Measurements from ENCODE around the gene AGR3.

Gene AGR3

DNA sequence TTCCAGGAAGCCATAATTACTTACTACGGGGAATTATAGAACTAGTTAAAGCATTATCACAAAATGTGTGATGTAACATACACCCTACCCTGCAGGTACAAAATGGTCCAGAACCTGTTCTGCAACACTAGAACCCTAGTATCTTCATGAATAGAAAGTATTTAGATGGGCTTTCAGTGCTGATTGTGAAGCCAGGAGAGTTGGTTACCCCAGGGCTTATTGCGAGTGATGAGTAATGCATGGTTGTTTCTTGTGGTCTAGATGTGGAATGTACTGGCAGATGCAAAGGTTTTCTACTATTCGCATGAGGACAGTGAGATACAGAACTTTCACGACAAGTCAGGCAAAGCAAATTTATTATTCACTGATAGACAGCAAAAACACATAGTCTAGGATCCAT, 33.6 kb upstream of the AGR3 start:
- DNase-seq (ENCODE audit: extremely low spot score), result no peak
- POLR2A ChIA-PET, result no interaction called here
- CTCF ChIA-PET, result interaction anchor here (1.1 kb wide), 1 partner anchor 114 kb away, joined by 3 read pairs; no protein-coding TSS in a partner anchor
- no peak for TF ChIP-seq CTBP1 (IDR thresholded peaks at IDR 0.05; ENCODE audit: borderline replicate concordance)
- no peak for TF ChIP-seq PKNOX1 (IDR thresholded peaks at IDR 0.05)
- TF ChIP-seq ZNF384 (IDR thresholded peaks at IDR 0.05), result no peak
- no peak for TF ChIP-seq HDGF (IDR thresholded peaks at IDR 0.05; ENCODE audit: borderline replicate concordance)
- no peak for TF ChIP-seq L3MBTL2 (conservative IDR thresholded peaks at IDR 0.05)
- TF ChIP-seq BHLHE40 (IDR thresholded peaks at IDR 0.05; ENCODE audit: borderline replicate concordance), result no peak
- TF ChIP-seq SP1 (IDR thresholded peaks at IDR 0.05), result no peak
- TF ChIP-seq TARDBP (IDR thresholded peaks at IDR 0.05), result no peak
- TF ChIP-seq ELF4 (IDR thresholded peaks at IDR 0.05), result no peak
- no peak for TF ChIP-seq NFRKB (IDR thresholded peaks at IDR 0.05)
- TF ChIP-seq ARNT (IDR thresholded peaks at IDR 0.05), result no peak
- no peak for TF ChIP-seq FOXK2 (IDR thresholded peaks at IDR 0.05)
- TF ChIP-seq FOXA1 (IDR thresholded peaks at IDR 0.05), result no peak
- TF ChIP-seq LEF1 (IDR thresholded peaks at IDR 0.05; ENCODE audit: borderline replicate concordance), result no peak
- TF ChIP-seq FOXM1 (IDR thresholded peaks at IDR 0.05; ENCODE audit: borderline replicate concordance), result no peak

- ChIA-PET CTCF (interaction anchor here (1.3 kb wide), 1 partner anchor 23 kb away, joined by 4 read pairs; no protein-coding TSS in a partner anchor), POLR2A (no interaction called here)
Measured at GRCh38 chr7:16914771-16915170, 33.0 kb upstream of the AGR3 start.

GRCh38 chr7:16913643-16914042, 31.9 kb upstream of the AGR3 start:
- DNase-seq (ENCODE audit: extremely low spot score), result no peak
- no peak for TF ChIP-seq FOXK2 (IDR thresholded peaks at IDR 0.05)
- TF ChIP-seq TARDBP (IDR thresholded peaks at IDR 0.05), result no peak
- no peak for TF ChIP-seq NFRKB (IDR thresholded peaks at IDR 0.05)
- no peak for TF ChIP-seq BHLHE40 (IDR thresholded peaks at IDR 0.05; ENCODE audit: borderline replicate concordance)
- no peak for TF ChIP-seq L3MBTL2 (conservative IDR thresholded peaks at IDR 0.05)
- no peak for TF ChIP-seq FOXM1 (IDR thresholded peaks at IDR 0.05; ENCODE audit: borderline replicate concordance)
- TF ChIP-seq ZNF384 (IDR thresholded peaks at IDR 0.05), result no peak
- no peak for TF ChIP-seq CTBP1 (IDR thresholded peaks at IDR 0.05; ENCODE audit: borderline replicate concordance)
- no peak for TF ChIP-seq HDGF (IDR thresholded peaks at IDR 0.05; ENCODE audit: borderline replicate concordance)
- TF ChIP-seq ARNT (IDR thresholded peaks at IDR 0.05), result no peak
- TF ChIP-seq LEF1 (IDR thresholded peaks at IDR 0.05; ENCODE audit: borderline replicate concordance), result no peak
- no peak for TF ChIP-seq ELF4 (IDR thresholded peaks at IDR 0.05)
- ChIA-PET CTCF (interaction anchor here (1.3 kb wide), 1 partner anchor 22 kb away, joined by 4 read pairs; no protein-coding TSS in a partner anchor), POLR2A (no interaction called here)

More at GRCh38 chr7:16914771-16915170, 33.0 kb upstream of the AGR3 start:
- no peak for DNase-seq (ENCODE audit: extremely low spot score)
- no peak for TF ChIP-seq ZNF384 (IDR thresholded peaks at IDR 0.05)
- TF ChIP-seq FOXK2 (IDR thresholded peaks at IDR 0.05), result no peak

- ChIA-PET POLR2A (no interaction called here), CTCF (no interaction called here)
- TF ChIP-seq NFRKB (IDR thresholded peaks at IDR 0.05), result no peak
- TF ChIP-seq SP1 (IDR thresholded peaks at IDR 0.05), result no peak
- TF ChIP-seq L3MBTL2 (conservative IDR thresholded peaks at IDR 0.05), result no peak
- TF ChIP-seq LEF1 (IDR thresholded peaks at IDR 0.05; ENCODE audit: borderline replicate concordance), result no peak
- TF ChIP-seq BHLHE40 (IDR thresholded peaks at IDR 0.05; ENCODE audit: borderline replicate concordance), result no peak
- no peak for TF ChIP-seq SUZ12 (IDR thresholded peaks at IDR 0.05)
- TF ChIP-seq FOXK2 (IDR thresholded peaks at IDR 0.05), result no peak
- TF ChIP-seq FOXM1 (IDR thresholded peaks at IDR 0.05; ENCODE audit: borderline replicate concordance), result no peak
- TF ChIP-seq ZNF384 (IDR thresholded peaks at IDR 0.05), result no peak
- TF ChIP-seq PKNOX1 (IDR thresholded peaks at IDR 0.05), result no peak
- TF ChIP-seq ELF4 (IDR thresholded peaks at IDR 0.05), result no peak
- no peak for DNase-seq (ENCODE audit: extremely low spot score)
Measured at GRCh38 chr7:16912540-16912939, 30.8 kb upstream of the AGR3 start.

GRCh38 chr7:16908561-16908960, 26.8 kb upstream of the AGR3 start:
- no peak for DNase-seq (ENCODE audit: extremely low spot score)
- POLR2A ChIA-PET, result no interaction called here
- CTCF ChIA-PET, result interaction anchor here (2.0 kb wide), 1 partner anchor 10 kb away, joined by 6 read pairs; no protein-coding TSS in a partner anchor
- TF ChIP-seq SUZ12 (IDR thresholded peaks at IDR 0.05), result no peak
- TF ChIP-seq CTBP1 (IDR thresholded peaks at IDR 0.05; ENCODE audit: borderline replicate concordance), result no peak
- no peak for TF ChIP-seq ELF4 (IDR thresholded peaks at IDR 0.05)
- TF ChIP-seq FOXM1 (IDR thresholded peaks at IDR 0.05; ENCODE audit: borderline replicate concordance), result no peak
- TF ChIP-seq PKNOX1 (IDR thresholded peaks at IDR 0.05), result no peak
- no peak for TF ChIP-seq ZNF384 (IDR thresholded peaks at IDR 0.05)
- TF ChIP-seq NFRKB (IDR thresholded peaks at IDR 0.05), result no peak
- no peak for TF ChIP-seq L3MBTL2 (conservative IDR thresholded peaks at IDR 0.05)
- no peak for TF ChIP-seq LEF1 (IDR thresholded peaks at IDR 0.05; ENCODE audit: borderline replicate concordance)
- TF ChIP-seq FOXA1 (IDR thresholded peaks at IDR 0.05), result no peak
- no peak for TF ChIP-seq TARDBP (IDR thresholded peaks at IDR 0.05)
- TF ChIP-seq ARNT (IDR thresholded peaks at IDR 0.05), result no peak
- TF ChIP-seq BHLHE40 (IDR thresholded peaks at IDR 0.05; ENCODE audit: borderline replicate concordance), result no peak

- ChIA-PET POLR2A (no interaction called here), CTCF (interaction anchor here (0.6 to 1.1 kb wide), 2 partner anchors 13 to 14 kb away, joined by 3 to 4 read pairs; no protein-coding TSS in a partner anchor)
- no peak for DNase-seq (ENCODE audit: extremely low spot score)
- no peak for TF ChIP-seq NFRKB (IDR thresholded peaks at IDR 0.05)
- TF ChIP-seq ARNT (IDR thresholded peaks at IDR 0.05), result no peak
- no peak for TF ChIP-seq FOXA1 (IDR thresholded peaks at IDR 0.05)
- no peak for TF ChIP-seq SP1 (IDR thresholded peaks at IDR 0.05)
- no peak for TF ChIP-seq PKNOX1 (IDR thresholded peaks at IDR 0.05)
- TF ChIP-seq LEF1 (IDR thresholded peaks at IDR 0.05; ENCODE audit: borderline replicate concordance), result no peak
- TF ChIP-seq ZNF384 (IDR thresholded peaks at IDR 0.05), result no peak
- no peak for TF ChIP-seq ELF4 (IDR thresholded peaks at IDR 0.05)
- no peak for TF ChIP-seq TARDBP (IDR thresholded peaks at IDR 0.05)
- no peak for TF ChIP-seq HDGF (IDR thresholded peaks at IDR 0.05; ENCODE audit: borderline replicate concordance)
- no peak for TF ChIP-seq FOXK2 (IDR thresholded peaks at IDR 0.05)
Measured at GRCh38 chr7:16905300-16906044, 23.7 kb upstream of the AGR3 start.
